HEK293 (cell line): ENCODE measurements around the gene ABCG1.

Experiments
- CTCF ChIA-PET: fragments of 350-600 bp; formaldehyde crosslinking; extraction: SDS; loops from one replicate; lab custom pipeline; 2021; ENCODE audit warnings: antibody characterized with exemption; lab: Yijun Ruan, JAX
- POLR2A ChIA-PET: fragments of 300-600 bp; formaldehyde crosslinking; extraction: SDS; loops from one replicate; lab custom pipeline; 2020; ENCODE audit warnings: antibody characterized with exemption, inconsistent platforms; lab: Yijun Ruan, JAX
- H3K27ac ChIP-seq: fragments of 200-500 bp; sonication (Bioruptor generic); 2 replicates; pipeline ENCODE4 v1.5.1; 2014; ENCODE audit warnings: low read depth, low read length, control low read depth, inconsistent platforms; ENCODE audit errors: extremely low read depth
- H3K36me3 ChIP-seq, 2 experiments: fragments of 200-500 bp in 1 of 2; sonication (Bioruptor generic) in 1 of 2; 1 replicate in 1 of 2; 2 replicates in 1 of 2; pipeline ENCODE4 v1.5.1; 2014 to 2017; ENCODE audit warnings: inconsistent platforms in 2 of 2, low read length in 2 of 2; ENCODE audit not compliant: control insufficient read depth in 2 of 2, insufficient read depth in 1 of 2
- H3K4me1 ChIP-seq: fragments of 200-500 bp; sonication (Bioruptor generic); 2 replicates; pipeline ENCODE4 v1.5.1; 2014; ENCODE audit warnings: mild to moderate bottlenecking, low read length, inconsistent platforms; ENCODE audit not compliant: control insufficient read depth, insufficient read depth
- H3K4me3 ChIP-seq: 2 replicates; pipeline ENCODE4 v1.5.1; 2011; ENCODE audit warnings: low read depth, mild to moderate bottlenecking, control low read depth, low read length, moderate library complexity
- H3K9me3 ChIP-seq: fragments of 200-500 bp; sonication (Bioruptor generic); 2 replicates; pipeline ENCODE4 v1.5.1; 2014; ENCODE audit warnings: low read depth, low read length, inconsistent platforms; ENCODE audit not compliant: control insufficient read depth, insufficient read depth
- AEBP2 ChIP-seq: fragments of 450-650 bp; formaldehyde crosslinking; IDR thresholded peaks from 2 replicates; pipeline ENCODE4 v1.5.1; 2016; ENCODE audit warnings: missing biosample characterization, missing genetic modification characterization, borderline replicate concordance
- KLF7 ChIP-seq: fragments of 450-650 bp; formaldehyde crosslinking; IDR thresholded peaks from 2 replicates; pipeline ENCODE4 v1.5.1; 2016; ENCODE audit warnings: missing biosample characterization, missing genetic modification characterization, borderline replicate concordance
- KLF8 ChIP-seq: fragments of 450-650 bp; formaldehyde crosslinking; IDR thresholded peaks from 2 replicates; pipeline ENCODE4 v1.5.1; 2016; ENCODE audit warnings: missing biosample characterization, missing genetic modification characterization
- REST ChIP-seq: fragments of 450-650 bp; formaldehyde crosslinking; IDR thresholded peaks from 2 replicates; pipeline ENCODE4 v1.5.1; 2016; ENCODE audit warnings: missing biosample characterization, missing genetic modification characterization
- ZBTB6 ChIP-seq: fragments of 450-650 bp; formaldehyde crosslinking; IDR thresholded peaks from 2 replicates; pipeline ENCODE4 v1.5.1; 2017; ENCODE audit warnings: missing biosample characterization, missing genetic modification characterization
- ZFP41 ChIP-seq: fragments of 450-650 bp; formaldehyde crosslinking; IDR thresholded peaks from 2 replicates; pipeline ENCODE4 v1.5.1; 2016; ENCODE audit warnings: missing biosample characterization, missing genetic modification characterization, borderline replicate concordance
- ZNF311 ChIP-seq: fragments of 450-650 bp; formaldehyde crosslinking; IDR thresholded peaks from 2 replicates; pipeline ENCODE4 v1.5.1; 2017; ENCODE audit warnings: missing biosample characterization, missing genetic modification characterization, borderline replicate concordance
- ZNF366 ChIP-seq: fragments of 450-650 bp; formaldehyde crosslinking; conservative IDR thresholded peaks from 2 replicates; pipeline ENCODE4 v1.5.1; 2016; ENCODE audit warnings: missing biosample characterization, missing genetic modification characterization
- ZNF624 ChIP-seq: fragments of 450-650 bp; formaldehyde crosslinking; IDR thresholded peaks from 2 replicates; pipeline ENCODE4 v1.5.1; 2017; ENCODE audit warnings: missing biosample characterization, missing genetic modification characterization
- ZNF701 ChIP-seq: fragments of 450-650 bp; formaldehyde crosslinking; IDR thresholded peaks from 2 replicates; pipeline ENCODE4 v1.5.1; 2016; ENCODE audit warnings: missing biosample characterization, missing genetic modification characterization
- ZNF843 ChIP-seq: fragments of 450-650 bp; formaldehyde crosslinking; IDR thresholded peaks from 2 replicates; pipeline ENCODE4 v1.5.1; 2016; ENCODE audit warnings: missing biosample characterization, missing genetic modification characterization
- ZSCAN30 ChIP-seq: fragments of 450-650 bp; IDR thresholded peaks from 2 replicates; pipeline ENCODE4 v1.5.1; 2018; ENCODE audit warnings: missing biosample characterization, mild to moderate bottlenecking, missing genetic modification characterization, moderate library complexity
- ZXDB ChIP-seq: fragments of 450-650 bp; formaldehyde crosslinking; IDR thresholded peaks from 2 replicates; pipeline ENCODE4 v1.5.1; 2016; ENCODE audit warnings: missing biosample characterization, missing genetic modification characterization

The ABCG1 gene

GRCh38 chr21:42186591-42186990 is 32.3 kb upstream of the ABCG1 start:
- ChIA-PET POLR2A (no interaction called here), CTCF (interaction anchor here (0.6 to 2.1 kb wide), 2 partner anchors 41 to 194 kb away, joined by 3 to 5 read pairs; no protein-coding TSS in a partner anchor)
- Histone ChIP-seq H3K4me1 (no peaks in the 10 kb centered on the region), H3K36me3 (no peaks in the 10 kb centered on the region; a peak in 1 of 3 replicates), H3K27ac (no peak overlapping the region), H3K4me3 (no peak overlapping the region)
- no peak for TF ChIP-seq ZXDB (tag by site-specific recombination)
- TF ChIP-seq ZNF843 (tag by site-specific recombination): no peak
- TF ChIP-seq, all 188 proteins: peak for 0
- no peaks in the 10 kb centered on the region for H3K9me3 ChIP-seq

GRCh38 chr21:42187976-42188653 is 30.8 kb upstream of the ABCG1 start:
- CTCF ChIA-PET: interaction anchor here (1.4 kb wide), 1 partner anchor 43 kb away, joined by 3 read pairs; no protein-coding TSS in a partner anchor
- POLR2A ChIA-PET: no interaction called here

More at GRCh38 chr21:42187976-42188653, 30.8 kb upstream of the ABCG1 start:
- Histone ChIP-seq H3K36me3 (no peaks in the 10 kb centered on the region; a peak in 1 of 3 replicates), H3K9me3 (no peaks in the 10 kb centered on the region), H3K4me3 (no peak overlapping the region), H3K4me1 (no peaks in the 10 kb centered on the region), H3K27ac (no peak overlapping the region)
- TF ChIP-seq KLF7 (tag by site-specific recombination) (no peak), KLF8 (no peak), AEBP2 (tag by site-specific recombination) (no peak), ZSCAN30 (no peak), REST (no peak), ZNF366 (tag by site-specific recombination) (no peak), ZNF624 (no peak), ZFP41 (no peak), ZNF701 (tag by site-specific recombination) (no peak), ZNF311 (tag by site-specific recombination) (no peak), ZBTB6 (tag by site-specific recombination) (no peak)
